ENCODE measurements around the gene DRC1.

The DRC1 gene

GRCh38 chr2:26487192-26487591 lies 85.5 kb downstream of the DRC1 start:
- no peak overlapping the region for H3K4me3 ChIP-seq (ENCODE audit: low read depth, low read length)
- DNase-seq (ENCODE audit: low read depth, low spot score) = no peak
- in situ Hi-C loops (cut with HindIII; ENCODE audit: low sequenced_read_pairs) = no loop called here
- TF ChIP-seq CTCF (IDR thresholded peaks at IDR 0.05; ENCODE audit: low read depth, low read length) = no peak

GRCh38 chr2:26488463-26489212 lies 86.9 kb downstream of the DRC1 start:
- no peak for TF ChIP-seq CTCF (IDR thresholded peaks at IDR 0.05; ENCODE audit: low read depth, low read length)
- in situ Hi-C loops (cut with HindIII; ENCODE audit: low sequenced_read_pairs) = no loop called here
- H3K4me3 ChIP-seq (ENCODE audit: low read depth, low read length) = no peak overlapping the region
- no peak for DNase-seq (ENCODE audit: low read depth, low spot score)

- no peak for TF ChIP-seq CTCF (IDR thresholded peaks at IDR 0.05; ENCODE audit: low read depth, low read length)
- no peak overlapping the region for H3K4me3 ChIP-seq (ENCODE audit: low read depth, low read length)
- DNase-seq (ENCODE audit: low read depth, low spot score) = no peak
- in situ Hi-C loops (cut with HindIII; ENCODE audit: low sequenced_read_pairs) = no loop called here
These were observed 87.6 kb downstream of the DRC1 start for GRCh38 chr2:26489213-26489850.

GRCh38 chr2:26491563-26492167 lies 89.9 kb downstream of the DRC1 start:
- TF ChIP-seq CTCF (IDR thresholded peaks at IDR 0.05; ENCODE audit: low read depth, low read length) = no peak
- no peak for DNase-seq (ENCODE audit: low read depth, low spot score)
- H3K4me3 ChIP-seq (ENCODE audit: low read depth, low read length) = no peak overlapping the region
- in situ Hi-C loops (cut with HindIII; ENCODE audit: low sequenced_read_pairs) = no loop called here

- no peak for TF ChIP-seq CTCF (IDR thresholded peaks at IDR 0.05; ENCODE audit: low read depth, low read length)
- DNase-seq (ENCODE audit: low read depth, low spot score) = no peak
- H3K4me3 ChIP-seq (ENCODE audit: low read depth, low read length) = no peak overlapping the region
- in situ Hi-C loops (cut with HindIII; ENCODE audit: low sequenced_read_pairs) = no loop called here
These were observed 91.2 kb downstream of the DRC1 start for GRCh38 chr2:26492749-26493515.

- DNase-seq (ENCODE audit: low read depth, low spot score) = no peak
- H3K4me3 ChIP-seq (ENCODE audit: low read depth, low read length) = no peak overlapping the region
- no peak for TF ChIP-seq CTCF (IDR thresholded peaks at IDR 0.05; ENCODE audit: low read depth, low read length)
- in situ Hi-C loops (cut with HindIII; ENCODE audit: low sequenced_read_pairs) = no loop called here
These were observed 91.8 kb downstream of the DRC1 start for GRCh38 chr2:26493566-26493965.
